ENCODE results near the gene MEN1. TPM values are rescaled to one million over a fixed set of nuclear protein-coding genes. Genes with fewer than 3 reads are reported as not detected.

The MEN1 gene
- total RNA-seq, 2 experiments from 2014 or later = 44.4 to 72.4 TPM

GRCh38 chr11:64787526-64788320 is 22.6 kb downstream of the MEN1 start:
- Histone ChIP-seq H2AFZ (ENCODE audit: low read length) (no peak overlapping the region), H4K20me1 (ENCODE audit: insufficient read depth, low read length) (no peaks in the 10 kb centered on the region), H3K4me2 (ENCODE audit: low read length) (no peak overlapping the region), H3K4me1 (ENCODE audit: insufficient read depth, low read length, poor library complexity, severe bottlenecking) (peaks cover 14% of the 10 kb centered on the region), H3K9me3 (ENCODE audit: low read length) (no peaks in the 10 kb centered on the region), H3K4me3 (ENCODE audit: low read depth, low read length, poor library complexity, severe bottlenecking) (no peak overlapping the region), H3K36me3 (ENCODE audit: insufficient read depth, low read length) (peaks cover 56% of the 10 kb centered on the region), H3K27ac (ENCODE audit: low read depth, low read length, poor library complexity, severe bottlenecking) (peak overlapping the region; percentile 6), H3K9me2 (ENCODE audit: insufficient read depth, low read length) (no peaks in the 10 kb centered on the region), H3K79me2 (ENCODE audit: insufficient read depth, low read depth, low read length) (no peaks in the 10 kb centered on the region)
- DNase-seq (ENCODE audit: low spot score) = peak; percentile 63
- ChIA-PET POLR2A (interaction anchor here (0.5 kb wide), 1 partner anchor 58 kb away, joined by 3 read pairs; no protein-coding TSS in a partner anchor), CTCF (ENCODE audit: unreplicated experiment) (no interaction called here)
- TF ChIP-seq EZH2phosphoT487 (IDR thresholded peaks at IDR 0.05; ENCODE audit: borderline replicate concordance, low read depth, low read length) = no peak
- peak; percentile 98 for TF ChIP-seq CTCF (conservative IDR thresholded peaks at IDR 0.05; ENCODE audit: low read length)
- no TSS peak for BruUV-seq (replicated peaks)
- intact Hi-C loops (cut with micrococcal nuclease; ENCODE audit: unreplicated experiment) = loop anchor here (2.0 to 5.0 kb wide), 3 partner anchors 15 to 105 kb away; partner anchors contain the start of genes CDC42BPG and MAP4K2

GRCh38 chr11:64786308-64786707 is 24.0 kb downstream of the MEN1 start:
- Histone ChIP-seq H3K79me2 (ENCODE audit: insufficient read depth, low read depth, low read length) (no peaks in the 10 kb centered on the region), H2AFZ (ENCODE audit: low read length) (no peak overlapping the region), H3K4me3 (ENCODE audit: low read depth, low read length, poor library complexity, severe bottlenecking) (no peak overlapping the region), H3K27ac (ENCODE audit: low read depth, low read length, poor library complexity, severe bottlenecking) (no peak overlapping the region), H4K20me1 (ENCODE audit: insufficient read depth, low read length) (no peaks in the 10 kb centered on the region), H3K9me3 (ENCODE audit: low read length) (no peaks in the 10 kb centered on the region), H3K36me3 (ENCODE audit: insufficient read depth, low read length) (peaks cover 51% of the 10 kb centered on the region), H3K4me1 (ENCODE audit: insufficient read depth, low read length, poor library complexity, severe bottlenecking) (peaks cover 25% of the 10 kb centered on the region), H3K9me2 (ENCODE audit: insufficient read depth, low read length) (no peaks in the 10 kb centered on the region), H3K4me2 (ENCODE audit: low read length) (no peak overlapping the region)
- DNase-seq (ENCODE audit: low spot score) = no peak
- intact Hi-C loops (cut with micrococcal nuclease; ENCODE audit: unreplicated experiment) = loop anchor here (2.0 to 5.0 kb wide), 3 partner anchors 16 to 106 kb away; partner anchors contain the start of genes CDC42BPG and MAP4K2
- ChIA-PET POLR2A (interaction anchor here (0.6 kb wide), 1 partner anchor 11 kb away, joined by 3 read pairs; no protein-coding TSS in a partner anchor), CTCF (ENCODE audit: unreplicated experiment) (no interaction called here)
- TF ChIP-seq CTCF (conservative IDR thresholded peaks at IDR 0.05; ENCODE audit: low read length) (no peak), EZH2phosphoT487 (IDR thresholded peaks at IDR 0.05; ENCODE audit: borderline replicate concordance, low read depth, low read length) (no peak)
- no TSS peak for BruUV-seq (replicated peaks)

All from OCI-LY7 (cell line).